GM12891 (cell line): ENCODE data around the gene MAPK1.

Source experiments
- POLR2A ChIP-seq: IDR thresholded peaks from 2 replicates; pipeline ENCODE4 v1.6.1; 2011; ENCODE audit warnings: low read depth, low read length, control low read depth
- POLR2AphosphoS5 ChIP-seq: IDR thresholded peaks from 2 replicates; pipeline ENCODE4 v1.6.1; 2011; ENCODE audit warnings: low read depth, low read length, control low read depth
- POU2F2 ChIP-seq: IDR thresholded peaks from 2 replicates; pipeline ENCODE4 v1.6.1; 2011; ENCODE audit warnings: low read depth, mild to moderate bottlenecking, control low read depth, low read length, moderate library complexity
- TAF1 ChIP-seq: IDR thresholded peaks from 2 replicates; pipeline ENCODE4 v1.6.1; 2011; ENCODE audit warnings: low read depth, low read length, control low read depth

- TF ChIP-seq POLR2A: no peak
- no peak for TF ChIP-seq POLR2AphosphoS5
- no peak for TF ChIP-seq TAF1
- no peak; the same call in 1 of the 2 replicates for TF ChIP-seq POU2F2
Observed at GRCh38 chr22:21762712-21763581, 104.5 kb downstream of the MAPK1 start.
